ENCODE data around the gene TNFAIP8L3.

The TNFAIP8L3 gene

DNA sequence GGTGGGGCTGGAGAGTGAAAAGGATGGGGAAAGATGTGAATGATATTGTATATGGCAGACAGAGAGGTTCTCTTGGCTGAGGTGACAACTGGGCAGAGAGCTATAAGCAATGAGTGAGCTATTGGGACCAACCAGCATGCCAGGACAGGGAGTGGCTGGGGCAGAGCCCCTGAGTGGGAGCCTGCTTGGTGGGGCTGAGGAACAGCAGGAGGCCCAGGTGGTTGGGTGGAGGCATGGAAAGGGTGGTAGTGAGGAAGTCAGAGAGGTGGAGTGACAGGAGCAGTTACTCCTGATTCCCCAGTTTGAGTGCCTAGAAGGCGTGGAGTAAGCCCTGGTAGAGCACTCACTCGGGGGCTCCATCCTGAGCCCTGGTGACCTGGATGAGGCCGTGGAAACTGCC is 15.5 kb upstream of the TNFAIP8L3 start:
- TF ChIP-seq, protein P1, sequence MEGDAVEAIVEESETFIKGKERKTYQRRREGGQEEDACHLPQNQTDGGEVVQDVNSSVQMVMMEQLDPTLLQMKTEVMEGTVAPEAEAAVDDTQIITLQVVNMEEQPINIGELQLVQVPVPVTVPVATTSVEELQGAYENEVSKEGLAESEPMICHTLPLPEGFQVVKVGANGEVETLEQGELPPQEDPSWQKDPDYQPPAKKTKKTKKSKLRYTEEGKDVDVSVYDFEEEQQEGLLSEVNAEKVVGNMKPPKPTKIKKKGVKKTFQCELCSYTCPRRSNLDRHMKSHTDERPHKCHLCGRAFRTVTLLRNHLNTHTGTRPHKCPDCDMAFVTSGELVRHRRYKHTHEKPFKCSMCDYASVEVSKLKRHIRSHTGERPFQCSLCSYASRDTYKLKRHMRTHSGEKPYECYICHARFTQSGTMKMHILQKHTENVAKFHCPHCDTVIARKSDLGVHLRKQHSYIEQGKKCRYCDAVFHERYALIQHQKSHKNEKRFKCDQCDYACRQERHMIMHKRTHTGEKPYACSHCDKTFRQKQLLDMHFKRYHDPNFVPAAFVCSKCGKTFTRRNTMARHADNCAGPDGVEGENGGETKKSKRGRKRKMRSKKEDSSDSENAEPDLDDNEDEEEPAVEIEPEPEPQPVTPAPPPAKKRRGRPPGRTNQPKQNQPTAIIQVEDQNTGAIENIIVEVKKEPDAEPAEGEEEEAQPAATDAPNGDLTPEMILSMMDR (IDR thresholded peaks at IDR 0.05): no peak

DNA sequence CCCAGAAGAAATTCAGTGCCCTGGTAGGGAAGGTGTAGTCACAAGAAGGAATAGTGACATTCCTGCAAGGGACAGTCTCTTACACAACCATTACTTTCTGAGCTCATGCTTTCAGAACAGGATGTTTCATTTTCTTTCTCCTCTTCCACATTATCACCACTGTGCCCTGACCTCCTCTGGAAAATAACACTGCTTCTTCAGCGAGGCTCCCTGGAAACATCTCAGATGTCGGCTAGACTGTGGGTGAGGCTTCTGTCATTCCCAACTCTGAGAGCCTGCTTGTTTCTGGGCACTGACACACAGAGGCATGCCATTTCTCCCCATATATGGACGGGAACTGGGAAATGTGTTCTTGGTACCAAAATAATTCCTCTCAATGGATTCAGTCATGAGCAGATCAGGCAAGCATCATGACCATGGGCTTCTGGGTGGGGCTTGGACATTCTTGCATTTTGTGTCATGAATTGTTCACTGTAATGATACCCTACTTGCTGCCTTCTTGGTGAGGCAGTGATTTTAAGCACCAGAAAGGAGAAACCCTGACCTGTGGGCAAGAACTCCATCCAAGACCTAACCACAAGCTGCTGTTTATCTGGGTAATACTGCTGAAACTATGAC is 14.3 kb upstream of the TNFAIP8L3 start:
- TF ChIP-seq, protein P1 (IDR thresholded peaks at IDR 0.05): no peak

DNA sequence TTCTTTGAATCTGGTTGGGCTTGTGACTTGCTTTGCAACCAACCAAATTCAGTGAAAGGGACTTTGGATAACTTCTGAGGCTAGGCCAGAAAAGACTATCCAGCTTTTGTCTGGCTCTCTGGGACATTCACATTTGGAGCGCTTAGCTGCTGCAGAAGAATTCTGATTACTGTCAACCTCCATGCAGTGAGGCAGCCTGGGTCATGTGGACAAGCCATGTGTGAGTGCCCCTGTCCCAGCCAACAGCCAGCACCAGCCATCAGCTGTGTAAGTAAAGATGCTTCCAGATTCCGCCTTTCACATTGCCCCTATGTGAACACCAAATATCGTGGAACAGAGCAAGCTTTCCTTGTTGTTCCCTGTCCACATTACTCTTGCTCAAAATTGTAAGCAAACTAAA is 12.9 kb upstream of the TNFAIP8L3 start:
- TF ChIP-seq, protein P1 (IDR thresholded peaks at IDR 0.05): no peak

DNA sequence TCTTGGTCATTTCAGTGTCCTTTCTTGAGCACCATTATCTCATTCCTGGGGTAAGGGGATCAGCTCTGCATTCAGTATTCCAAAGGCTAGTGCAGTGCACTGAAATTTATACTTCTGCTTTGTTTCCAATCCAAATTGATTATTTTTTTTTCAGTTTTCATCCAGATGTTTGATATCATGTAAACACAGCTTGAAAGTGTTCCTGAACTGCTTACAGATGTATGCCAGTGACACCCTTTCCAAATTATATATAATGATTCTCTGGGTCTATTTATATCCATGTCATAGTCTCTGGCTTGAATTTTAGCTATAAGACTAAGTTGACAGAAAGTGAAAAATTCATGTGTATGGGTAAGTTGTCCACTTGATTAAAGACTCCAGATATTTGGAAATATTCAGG is 11.8 kb upstream of the TNFAIP8L3 start:
- TF ChIP-seq, protein P1 (IDR thresholded peaks at IDR 0.05): no peak

DNA sequence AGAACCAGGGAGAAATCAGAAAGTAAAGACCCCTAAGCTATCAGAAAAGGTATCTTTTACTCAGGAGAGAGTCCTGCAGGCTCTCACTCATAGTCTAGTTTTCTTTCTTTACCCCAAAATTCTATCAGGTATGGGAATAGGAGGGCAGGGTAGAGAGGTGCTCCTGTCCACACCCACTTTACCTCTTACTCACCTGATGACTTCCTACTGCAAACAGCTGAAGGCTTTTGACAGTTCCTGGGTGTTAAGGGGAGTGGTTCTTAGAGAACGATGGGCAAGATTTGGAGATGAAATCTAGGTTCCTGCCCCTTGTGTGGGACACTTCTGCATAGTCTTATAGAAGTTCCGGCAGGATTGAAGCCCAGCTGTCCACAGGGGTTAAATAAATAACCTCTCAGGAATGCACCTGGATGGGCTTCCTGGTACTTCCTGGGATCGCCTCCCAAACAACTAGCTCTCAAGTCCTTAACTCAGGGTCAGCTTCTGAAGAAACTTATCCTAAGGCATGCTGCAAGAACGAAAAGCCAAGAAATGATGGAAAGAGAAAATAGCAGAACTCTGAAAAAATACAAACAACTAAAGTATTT is 10.8 kb upstream of the TNFAIP8L3 start:
- TF ChIP-seq, protein P1 (IDR thresholded peaks at IDR 0.05): no peak

DNA sequence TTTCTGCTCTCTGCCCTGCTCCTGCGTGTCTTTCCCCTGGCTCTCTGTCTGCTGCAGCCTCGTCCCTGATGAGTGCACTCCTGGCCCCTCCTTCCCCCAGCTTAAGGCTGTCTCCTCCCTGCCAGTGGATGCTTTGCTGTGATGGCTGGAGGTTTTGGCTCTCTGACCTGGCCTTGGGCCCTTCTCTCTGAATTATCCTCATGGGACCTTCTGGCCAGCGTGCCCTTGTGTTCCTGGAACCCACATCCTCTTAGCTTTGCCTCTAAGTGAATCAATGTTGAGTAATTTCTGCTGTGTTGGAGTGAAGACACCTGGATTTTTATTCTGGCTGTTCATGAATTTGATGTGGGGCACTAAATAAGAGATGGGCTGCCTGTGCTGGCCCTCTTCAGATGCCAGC is 9.8 kb upstream of the TNFAIP8L3 start:
- TF ChIP-seq, protein P1 (IDR thresholded peaks at IDR 0.05): no peak

DNA sequence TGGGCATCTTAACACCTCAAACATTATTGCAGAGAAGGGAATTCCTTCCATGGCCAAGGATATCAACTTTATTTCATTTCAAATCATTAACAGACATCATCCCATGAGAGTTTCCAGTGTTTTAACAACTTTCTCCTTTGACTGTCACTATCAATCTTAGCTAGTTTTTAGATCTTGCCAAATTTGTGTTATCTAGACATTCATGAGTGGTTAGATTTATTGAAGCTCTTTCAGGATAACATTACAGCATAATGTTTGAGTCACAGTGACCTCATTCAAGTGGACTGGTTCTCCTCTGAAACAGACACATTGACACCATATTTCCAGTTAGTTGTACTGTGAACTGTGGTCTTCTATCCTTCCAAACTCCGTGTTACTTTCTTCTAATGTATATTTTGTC is 8.6 kb upstream of the TNFAIP8L3 start:
- TF ChIP-seq, protein P1 (IDR thresholded peaks at IDR 0.05): no peak

Measured in LNCAP (cell line).